GM23338 (cell line): ENCODE data around the gene SLC50A1.

ENCODE experiments used
- POLR2AphosphoS5 ChIP-seq: IDR thresholded peaks from 2 replicates; pipeline ENCODE4 v1.6.1; 2016; ENCODE audit warnings: antibody characterized with exemption, low read depth
- REST ChIP-seq: IDR thresholded peaks from one replicate; pipeline ENCODE4 v1.6.1; 2018; ENCODE audit warnings: antibody characterized with exemption; ENCODE audit not compliant: unreplicated experiment
- TF ChIP-seq, protein P1 (sequence below), 2 experiments: fragments of 200-600 bp in 1 of 2; sonication (generic) in 1 of 2; conservative IDR thresholded peaks; 2 replicates each; pipeline versions ENCODE4 v1.5.1 to v1.6.1; 2016 to 2017; ENCODE audit warnings: antibody characterized with exemption in 2 of 2, low read depth in 2 of 2, mild to moderate bottlenecking in 2 of 2, moderate library complexity in 1 of 2

- TF ChIP-seq, protein P1, sequence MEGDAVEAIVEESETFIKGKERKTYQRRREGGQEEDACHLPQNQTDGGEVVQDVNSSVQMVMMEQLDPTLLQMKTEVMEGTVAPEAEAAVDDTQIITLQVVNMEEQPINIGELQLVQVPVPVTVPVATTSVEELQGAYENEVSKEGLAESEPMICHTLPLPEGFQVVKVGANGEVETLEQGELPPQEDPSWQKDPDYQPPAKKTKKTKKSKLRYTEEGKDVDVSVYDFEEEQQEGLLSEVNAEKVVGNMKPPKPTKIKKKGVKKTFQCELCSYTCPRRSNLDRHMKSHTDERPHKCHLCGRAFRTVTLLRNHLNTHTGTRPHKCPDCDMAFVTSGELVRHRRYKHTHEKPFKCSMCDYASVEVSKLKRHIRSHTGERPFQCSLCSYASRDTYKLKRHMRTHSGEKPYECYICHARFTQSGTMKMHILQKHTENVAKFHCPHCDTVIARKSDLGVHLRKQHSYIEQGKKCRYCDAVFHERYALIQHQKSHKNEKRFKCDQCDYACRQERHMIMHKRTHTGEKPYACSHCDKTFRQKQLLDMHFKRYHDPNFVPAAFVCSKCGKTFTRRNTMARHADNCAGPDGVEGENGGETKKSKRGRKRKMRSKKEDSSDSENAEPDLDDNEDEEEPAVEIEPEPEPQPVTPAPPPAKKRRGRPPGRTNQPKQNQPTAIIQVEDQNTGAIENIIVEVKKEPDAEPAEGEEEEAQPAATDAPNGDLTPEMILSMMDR (conservative IDR thresholded peaks at IDR 0.05; ENCODE audit: low read depth in 2 of 2), result no peak
- TF ChIP-seq POLR2AphosphoS5 (no peak), REST (no peak)
Observed at GRCh38 chr1:155116113-155116764, 19.4 kb upstream of the SLC50A1 start.
